ENCODE data around the gene CNOT6.
"Not testable (repeated sequence)": the region's sequence is repeated elsewhere in the genome, so short reads cannot be mapped to it uniquely, and the experiment has no call there.

The CNOT6 gene

DNA sequence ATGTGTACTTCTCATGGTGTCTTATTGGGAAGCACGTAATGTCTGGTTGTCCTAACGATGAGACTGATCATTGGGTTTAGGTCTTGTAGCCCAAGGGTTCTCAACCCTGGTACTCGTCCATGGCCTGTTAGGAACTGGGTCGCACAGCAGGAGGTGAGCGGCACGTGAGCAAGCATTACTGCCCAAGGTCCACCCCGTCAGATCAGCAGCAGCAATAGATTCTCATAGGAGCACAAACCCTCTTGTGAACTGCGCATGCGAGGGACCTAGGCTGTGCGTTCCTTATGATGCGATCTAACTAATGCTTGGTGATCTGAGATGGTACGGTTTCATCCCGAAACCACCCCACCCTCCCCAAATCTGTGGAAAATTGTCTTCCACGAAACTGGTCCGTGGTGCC, 33.5 kb downstream of the CNOT6 start:
- Histone ChIP-seq H3K9ac (ENCODE audit: low read length) (no peak overlapping the region), H3K4me3 (ENCODE audit: low read length) (no peak overlapping the region), H3K27ac (ENCODE audit: low read depth, low read length) (no peak overlapping the region)

GRCh38 chr5:180531036-180531585, 36.9 kb downstream of the CNOT6 start:
- not testable (repeated sequence) for H3K36me3 ChIP-seq (ENCODE audit: control insufficient read depth, insufficient read depth, low read length); H3K27me3 ChIP-seq (ENCODE audit: control insufficient read depth, insufficient read depth, low read length); H3K9ac ChIP-seq (ENCODE audit: low read length); H3K27ac ChIP-seq (ENCODE audit: low read depth, low read length); H3K4me1 ChIP-seq (ENCODE audit: control insufficient read depth, insufficient read depth, low read length); H3K4me3 ChIP-seq (ENCODE audit: low read length)

More for the DNA sequence above, 33.5 kb downstream of the CNOT6 start:
- Histone ChIP-seq H3K27me3 (ENCODE audit: control insufficient read depth, insufficient read depth, low read length) (no peaks in the 10 kb centered on the region), H3K4me1 (ENCODE audit: control insufficient read depth, insufficient read depth, low read length) (no peaks in the 10 kb centered on the region), H3K36me3 (ENCODE audit: control insufficient read depth, insufficient read depth, low read length) (no peaks in the 10 kb centered on the region)

GRCh38 chr5:180532268-180532667, 38.1 kb downstream of the CNOT6 start:
- no peaks in the 10 kb centered on the region for H3K4me1 ChIP-seq (ENCODE audit: control insufficient read depth, insufficient read depth, low read length)
- H3K36me3 ChIP-seq (ENCODE audit: control insufficient read depth, insufficient read depth, low read length): peaks cover 5% of the 10 kb centered on the region
- no peak overlapping the region for H3K4me3 ChIP-seq (ENCODE audit: low read length)
- no peaks in the 10 kb centered on the region for H3K27me3 ChIP-seq (ENCODE audit: control insufficient read depth, insufficient read depth, low read length)
- no peak overlapping the region for H3K9ac ChIP-seq (ENCODE audit: low read length)
- no peak overlapping the region for H3K27ac ChIP-seq (ENCODE audit: low read depth, low read length)

DNA sequence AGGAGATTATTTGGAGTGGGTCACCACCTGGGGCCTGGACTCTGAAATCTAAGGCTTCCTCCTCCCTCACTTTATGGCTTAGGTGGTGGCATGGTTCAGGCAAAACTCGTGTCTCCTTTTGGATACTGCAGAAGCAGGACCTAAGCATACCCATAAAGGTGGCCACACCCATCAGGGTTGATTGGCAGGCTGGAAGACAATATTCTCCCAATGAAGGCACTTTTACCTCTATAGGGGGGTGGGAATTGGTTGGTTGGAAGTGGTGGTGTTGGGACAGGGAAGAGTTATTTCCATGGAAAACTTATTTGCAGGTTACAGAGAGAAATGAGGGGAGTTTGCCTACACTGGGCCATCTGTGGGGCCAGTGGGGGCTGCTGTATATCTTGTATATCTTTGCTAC, 39.7 kb downstream of the CNOT6 start:
- Histone ChIP-seq H3K36me3 (ENCODE audit: control insufficient read depth, insufficient read depth, low read length) (peaks cover 5% of the 10 kb centered on the region), H3K4me3 (ENCODE audit: low read length) (no peak overlapping the region), H3K4me1 (ENCODE audit: control insufficient read depth, insufficient read depth, low read length) (no peaks in the 10 kb centered on the region), H3K27ac (ENCODE audit: low read depth, low read length) (no peak overlapping the region), H3K9ac (ENCODE audit: low read length) (no peak overlapping the region), H3K27me3 (ENCODE audit: control insufficient read depth, insufficient read depth, low read length) (no peaks in the 10 kb centered on the region)

GRCh38 chr5:180535573-180535972, 41.4 kb downstream of the CNOT6 start:
- Histone ChIP-seq H3K27ac (ENCODE audit: low read depth, low read length) (no peak overlapping the region), H3K9ac (ENCODE audit: low read length) (no peak overlapping the region), H3K4me3 (ENCODE audit: low read length) (no peak overlapping the region), H3K4me1 (ENCODE audit: control insufficient read depth, insufficient read depth, low read length) (no peaks in the 10 kb centered on the region), H3K27me3 (ENCODE audit: control insufficient read depth, insufficient read depth, low read length) (no peaks in the 10 kb centered on the region), H3K36me3 (ENCODE audit: control insufficient read depth, insufficient read depth, low read length) (peaks cover 5% of the 10 kb centered on the region)

GRCh38 chr5:180540050-180540694, 46.0 kb downstream of the CNOT6 start:
- H3K4me1 ChIP-seq (ENCODE audit: control insufficient read depth, insufficient read depth, low read length): no peaks in the 10 kb centered on the region
- no peak overlapping the region for H3K4me3 ChIP-seq (ENCODE audit: low read length)
- H3K27ac ChIP-seq (ENCODE audit: low read depth, low read length): no peak overlapping the region
- peaks cover 3% of the 10 kb centered on the region for H3K36me3 ChIP-seq (ENCODE audit: control insufficient read depth, insufficient read depth, low read length)
- no peaks in the 10 kb centered on the region for H3K27me3 ChIP-seq (ENCODE audit: control insufficient read depth, insufficient read depth, low read length)
- no peak overlapping the region for H3K9ac ChIP-seq (ENCODE audit: low read length)

- Histone ChIP-seq H3K9ac (ENCODE audit: low read length) (no peak overlapping the region), H3K27ac (ENCODE audit: low read depth, low read length) (no peak overlapping the region)
Measured at GRCh38 chr5:180541710-180542109, 47.5 kb downstream of the CNOT6 start.

DNA sequence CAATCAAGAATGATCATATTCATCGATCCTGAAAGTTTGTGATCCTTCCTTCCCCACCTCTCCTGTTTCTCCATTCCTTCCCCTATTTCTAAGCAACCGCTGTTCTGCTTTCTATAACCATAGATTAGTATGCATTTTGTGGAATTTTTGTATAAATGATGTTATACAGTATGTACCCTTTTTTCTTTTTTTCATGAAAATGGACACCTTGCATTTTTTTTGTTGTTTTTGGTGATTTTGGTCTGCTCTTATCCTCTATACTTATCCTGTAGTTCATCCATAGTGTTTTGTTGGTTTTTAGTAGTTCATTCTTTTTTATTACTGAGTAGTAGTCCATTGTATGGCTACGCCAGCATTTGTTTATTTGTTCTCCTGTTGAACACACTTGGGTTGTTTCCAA, 51.1 kb downstream of the CNOT6 start:
- H3K27me3 ChIP-seq (ENCODE audit: control insufficient read depth, insufficient read depth, low read length): no peaks in the 10 kb centered on the region
- H3K36me3 ChIP-seq (ENCODE audit: control insufficient read depth, insufficient read depth, low read length): no peaks in the 10 kb centered on the region
- H3K4me1 ChIP-seq (ENCODE audit: control insufficient read depth, insufficient read depth, low read length): no peaks in the 10 kb centered on the region
- no peak overlapping the region for H3K9ac ChIP-seq (ENCODE audit: low read length)
- H3K27ac ChIP-seq (ENCODE audit: low read depth, low read length): no peak overlapping the region
- H3K4me3 ChIP-seq (ENCODE audit: low read length): no peak overlapping the region

More at GRCh38 chr5:180541710-180542109, 47.5 kb downstream of the CNOT6 start:
- Histone ChIP-seq H3K27me3 (ENCODE audit: control insufficient read depth, insufficient read depth, low read length) (no peaks in the 10 kb centered on the region), H3K4me3 (ENCODE audit: low read length) (no peak overlapping the region), H3K4me1 (ENCODE audit: control insufficient read depth, insufficient read depth, low read length) (no peaks in the 10 kb centered on the region), H3K36me3 (ENCODE audit: control insufficient read depth, insufficient read depth, low read length) (no peaks in the 10 kb centered on the region)

GRCh38 chr5:180548563-180548962, 54.4 kb downstream of the CNOT6 start:
- H3K9ac ChIP-seq (ENCODE audit: low read length): no peak overlapping the region
- H3K27me3 ChIP-seq (ENCODE audit: control insufficient read depth, insufficient read depth, low read length): no peaks in the 10 kb centered on the region
- peaks cover 5% of the 10 kb centered on the region for H3K36me3 ChIP-seq (ENCODE audit: control insufficient read depth, insufficient read depth, low read length)
- no peak overlapping the region for H3K4me3 ChIP-seq (ENCODE audit: low read length)
- H3K27ac ChIP-seq (ENCODE audit: low read depth, low read length): no peak overlapping the region
- H3K4me1 ChIP-seq (ENCODE audit: control insufficient read depth, insufficient read depth, low read length): no peaks in the 10 kb centered on the region

- Histone ChIP-seq H3K27me3 (ENCODE audit: control insufficient read depth, insufficient read depth, low read length) (no peaks in the 10 kb centered on the region), H3K36me3 (ENCODE audit: control insufficient read depth, insufficient read depth, low read length) (peaks cover 5% of the 10 kb centered on the region), H3K4me3 (ENCODE audit: low read length) (no peak overlapping the region), H3K27ac (ENCODE audit: low read depth, low read length) (no peak overlapping the region), H3K9ac (ENCODE audit: low read length) (no peak overlapping the region), H3K4me1 (ENCODE audit: control insufficient read depth, insufficient read depth, low read length) (no peaks in the 10 kb centered on the region)
Measured at GRCh38 chr5:180553530-180553929, 59.4 kb downstream of the CNOT6 start.

GRCh38 chr5:180555168-180555921, 61.2 kb downstream of the CNOT6 start:
- H3K9ac ChIP-seq (ENCODE audit: low read length): no peak overlapping the region
- peaks cover 5% of the 10 kb centered on the region for H3K36me3 ChIP-seq (ENCODE audit: control insufficient read depth, insufficient read depth, low read length)
- H3K27ac ChIP-seq (ENCODE audit: low read depth, low read length): no peak overlapping the region
- H3K4me3 ChIP-seq (ENCODE audit: low read length): no peak overlapping the region
- H3K27me3 ChIP-seq (ENCODE audit: control insufficient read depth, insufficient read depth, low read length): no peaks in the 10 kb centered on the region
- no peaks in the 10 kb centered on the region for H3K4me1 ChIP-seq (ENCODE audit: control insufficient read depth, insufficient read depth, low read length)

- H3K27me3 ChIP-seq (ENCODE audit: control insufficient read depth, insufficient read depth, low read length): no peaks in the 10 kb centered on the region
- H3K4me1 ChIP-seq (ENCODE audit: control insufficient read depth, insufficient read depth, low read length): no peaks in the 10 kb centered on the region
- H3K36me3 ChIP-seq (ENCODE audit: control insufficient read depth, insufficient read depth, low read length): no peaks in the 10 kb centered on the region
- H3K4me3 ChIP-seq (ENCODE audit: low read length): no peak overlapping the region
- no peak overlapping the region for H3K27ac ChIP-seq (ENCODE audit: low read depth, low read length)
- no peak overlapping the region for H3K9ac ChIP-seq (ENCODE audit: low read length)
Measured at GRCh38 chr5:180557217-180557809, 63.1 kb downstream of the CNOT6 start.
